ENCODE data around the gene CDKAL1.
A peak's percentile ranks its signal among the peaks of the same experiment; 100 is the strongest.
"Not testable (repeated sequence)": the region's sequence is repeated elsewhere in the genome, so short reads cannot be mapped to it uniquely, and the experiment has no call there.

CDKAL1 gene

GRCh38 chr6:20529086-20529448 lies 5.2 kb upstream of the CDKAL1 start:
- not testable (repeated sequence) for H3K9ac ChIP-seq (ENCODE audit: low read depth, low read length); DNase-seq; H3K4me3 ChIP-seq (ENCODE audit: low read depth in 1 of 2, low read length in 2 of 2); H3K27ac ChIP-seq (ENCODE audit: low read length); H2AFZ ChIP-seq (ENCODE audit: low read depth, low read length); H3K4me2 ChIP-seq (ENCODE audit: insufficient read depth, low read length); H3K36me3 ChIP-seq (ENCODE audit: insufficient read depth, low read length); H3K27me3 ChIP-seq (ENCODE audit: insufficient read depth, low read length, poor library complexity); H4K20me1 ChIP-seq (ENCODE audit: insufficient read depth, low read length); H3K79me2 ChIP-seq (ENCODE audit: insufficient read depth, low read length); H3K9me3 ChIP-seq (ENCODE audit: insufficient read depth, low read length, severe bottlenecking)
- peak; percentile 60 for ATAC-seq (ENCODE audit: insufficient read depth, low read depth)
- TF ChIP-seq CTCF (IDR thresholded peaks at IDR 0.05; ENCODE audit: borderline replicate concordance, extremely low read depth, low read length, poor library complexity, severe bottlenecking) = peak; percentile 64
- H3K4me1 ChIP-seq (ENCODE audit: insufficient read depth, low read length) = peaks cover 14% of the 10 kb centered on the region

DNA sequence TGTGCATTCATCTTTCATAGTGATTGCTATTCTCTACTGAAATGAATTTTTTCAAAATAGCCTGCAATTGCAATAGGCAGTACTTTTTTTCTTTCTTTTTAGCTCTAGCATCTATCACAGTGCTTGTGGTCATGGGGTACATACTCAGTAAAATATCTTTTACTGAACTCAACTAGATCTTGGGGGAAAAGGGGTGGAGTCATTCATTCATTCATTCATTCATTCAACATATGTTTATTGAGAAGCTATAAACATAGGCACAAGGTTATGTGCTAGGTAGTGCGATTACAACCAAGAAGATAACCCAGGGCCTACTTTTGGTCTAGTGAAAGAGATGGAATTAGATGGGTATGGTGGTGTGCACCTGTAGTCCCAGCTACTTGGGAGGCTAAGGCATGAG lies 1.4 kb upstream of the CDKAL1 start:
- ATAC-seq (ENCODE audit: insufficient read depth, low read depth) (no peak), DNase-seq (no peak)
- H3K27me3 ChIP-seq (ENCODE audit: insufficient read depth, low read length, poor library complexity) = no peaks in the 10 kb centered on the region
- no peak overlapping the region for H3K9ac ChIP-seq (ENCODE audit: low read depth, low read length)
- no peak for TF ChIP-seq CTCF (IDR thresholded peaks at IDR 0.05; ENCODE audit: borderline replicate concordance, extremely low read depth, low read length, poor library complexity, severe bottlenecking)
- no peak for TF ChIP-seq EZH2 (IDR thresholded peaks at IDR 0.05; ENCODE audit: borderline replicate concordance, low read depth, low read length, severe bottlenecking)
- no peak overlapping the region for H3K4me3 ChIP-seq (ENCODE audit: low read depth in 1 of 2, low read length in 2 of 2)
- H3K9me3 ChIP-seq (ENCODE audit: insufficient read depth, low read length, severe bottlenecking) = no peaks in the 10 kb centered on the region
- no peaks in the 10 kb centered on the region for H4K20me1 ChIP-seq (ENCODE audit: insufficient read depth, low read length)
- H2AFZ ChIP-seq (ENCODE audit: low read depth, low read length) = no peak overlapping the region
- peaks cover 39% of the 10 kb centered on the region for H3K4me1 ChIP-seq (ENCODE audit: insufficient read depth, low read length)
- no peak overlapping the region for H3K27ac ChIP-seq (ENCODE audit: low read length)
- peaks cover 34% of the 10 kb centered on the region for H3K79me2 ChIP-seq (ENCODE audit: insufficient read depth, low read length)
- H3K4me2 ChIP-seq (ENCODE audit: insufficient read depth, low read length) = no peak overlapping the region
- peaks cover 11% of the 10 kb centered on the region for H3K36me3 ChIP-seq (ENCODE audit: insufficient read depth, low read length)

- DNase-seq (no peak), ATAC-seq (ENCODE audit: insufficient read depth, low read depth) (no peak)
- no peak for TF ChIP-seq CTCF (IDR thresholded peaks at IDR 0.05; ENCODE audit: borderline replicate concordance, extremely low read depth, low read length, poor library complexity, severe bottlenecking)
- no peak for TF ChIP-seq EZH2 (IDR thresholded peaks at IDR 0.05; ENCODE audit: borderline replicate concordance, low read depth, low read length, severe bottlenecking)
- H3K9ac ChIP-seq (ENCODE audit: low read depth, low read length) = peak overlapping the region; percentile 67
- H3K36me3 ChIP-seq (ENCODE audit: insufficient read depth, low read length) = peaks cover 17% of the 10 kb centered on the region
- peak overlapping the region; percentile 79 for H3K27ac ChIP-seq (ENCODE audit: low read length)
- H3K4me1 ChIP-seq (ENCODE audit: insufficient read depth, low read length) = peaks cover 31% of the 10 kb centered on the region
- H3K27me3 ChIP-seq (ENCODE audit: insufficient read depth, low read length, poor library complexity) = no peaks in the 10 kb centered on the region
- H3K9me3 ChIP-seq (ENCODE audit: insufficient read depth, low read length, severe bottlenecking) = no peaks in the 10 kb centered on the region
- H3K4me3 ChIP-seq (ENCODE audit: low read depth in 1 of 2, low read length in 2 of 2) = peak overlapping the region; percentile 50 to 83; a peak in 3 of 4 replicates
- H4K20me1 ChIP-seq (ENCODE audit: insufficient read depth, low read length) = no peaks in the 10 kb centered on the region
- H2AFZ ChIP-seq (ENCODE audit: low read depth, low read length) = peak overlapping the region; percentile 75
- peaks cover 44% of the 10 kb centered on the region for H3K79me2 ChIP-seq (ENCODE audit: insufficient read depth, low read length)
- H3K4me2 ChIP-seq (ENCODE audit: insufficient read depth, low read length) = peak overlapping the region; percentile 92
Observed at GRCh38 chr6:20533746-20534294, 437 bp upstream of the CDKAL1 start.

Data from DND-41 (cell line).